ENCODE measurements around the gene MIEN1.

- no peak for TF ChIP-seq YY1 (IDR thresholded peaks at IDR 0.05; ENCODE audit: insufficient read depth, insufficient read length)
- no peak for TF ChIP-seq SUZ12 (IDR thresholded peaks at IDR 0.05; ENCODE audit: extremely low read depth, insufficient read depth, insufficient read length)
- TF ChIP-seq ZNF274 (IDR thresholded peaks at IDR 0.05; ENCODE audit: low read depth, low read length): no peak
Measured at GRCh38 chr17:39688475-39688835, 41.9 kb downstream of the MIEN1 start.
